Muscle of leg (tissue), 11 donors: ENCODE results near the gene TLR4. TPM values are rescaled to one million over a fixed set of nuclear protein-coding genes. Genes with fewer than 3 reads are reported as not detected.

ENCODE experiments used
- DNase-seq: peaks from one replicate; pipeline ENCODE4 v3.0.0; 2013
- H3K27ac ChIP-seq: one replicate; pipeline ENCODE4 v1.5.1; 2013; ENCODE audit warnings: mild to moderate bottlenecking, low read length, control low read depth
- H3K27me3 ChIP-seq: one replicate; pipeline ENCODE4 v1.6.1; 2013; ENCODE audit warnings: low read length; ENCODE audit not compliant: control insufficient read depth, insufficient read depth
- H3K36me3 ChIP-seq: one replicate; pipeline ENCODE4 v1.6.1; 2013; ENCODE audit warnings: low read length; ENCODE audit not compliant: control insufficient read depth, insufficient read depth
- H3K4me1 ChIP-seq: one replicate; pipeline ENCODE4 v1.6.1; 2013; ENCODE audit warnings: low read length; ENCODE audit not compliant: control insufficient read depth, insufficient read depth
- H3K4me3 ChIP-seq: one replicate; pipeline ENCODE4 v1.5.1; 2013; ENCODE audit warnings: low read length, control low read depth
- H3K9me3 ChIP-seq: replicated peaks from 2 replicates; pipeline ENCODE4 v1.6.1; 2013; ENCODE audit warnings: low read depth, low read length; ENCODE audit not compliant: control insufficient read depth
- WGBS: methylation state at CpG from one replicate; pipeline ENCODE4 v1.1.5; 2013; ENCODE audit warnings: missing lambda C conversion rate; ENCODE audit not compliant: insufficient coverage; 5-methylcytosine and 5-hydroxymethylcytosine counted together
- polyA plus RNA-seq, 8 donors: library from polyadenylated mRNA; unstranded; fragments of 120-200 nt; gene quantifications; one replicate each; pipeline versions ENCODE4 v1.2.1 to v1.2.3, GENCODE V29; 2013; ENCODE audit warnings: inconsistent platforms in 1 of 8, low replicate concordance in 1 of 8; ENCODE audit not compliant: insufficient read length in 8 of 8, insufficient read depth in 1 of 8
- total RNA-seq: library from RNA; stranded (reverse); fragments of 120-200 nt; gene quantifications from one replicate; pipeline ENCODE4 v1.2.4, GENCODE V29; 2013

The TLR4 gene
- total and polyA plus RNA-seq, 9 donors: 4.2 to 13.3 (median 6.4) TPM

DNA sequence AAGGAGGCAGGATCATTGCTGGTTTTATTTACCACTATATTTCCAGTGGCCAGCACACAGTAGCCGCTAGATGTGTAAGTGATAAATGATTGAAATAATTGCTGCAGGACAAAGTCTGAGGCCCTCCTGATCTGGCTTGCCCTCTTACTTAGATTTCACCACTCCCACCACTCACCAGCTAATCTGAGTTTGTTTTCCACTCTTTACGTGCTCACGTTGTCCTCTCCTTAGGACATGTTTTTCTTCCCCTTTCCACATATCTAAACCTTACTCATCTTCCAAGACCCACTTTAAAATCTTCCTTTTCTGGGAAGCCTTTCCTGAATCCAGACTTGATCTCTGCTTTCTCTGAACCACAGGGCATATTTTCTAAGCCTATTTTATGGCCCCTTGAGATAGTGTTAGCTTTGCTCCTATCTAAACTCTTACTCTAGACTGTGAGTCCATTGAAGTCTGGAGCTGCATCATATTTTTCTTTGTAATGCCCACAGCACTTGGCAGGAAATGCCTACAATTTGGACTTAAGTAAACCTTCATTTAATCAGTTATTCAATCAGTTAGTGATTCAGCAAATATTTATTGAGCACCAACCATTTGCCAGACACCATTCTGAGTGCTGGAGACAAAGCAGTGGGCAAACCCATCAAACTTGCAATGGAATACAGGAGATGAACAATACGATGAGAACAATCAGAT lies 2.4 kb downstream of the TLR4 start:
- Histone ChIP-seq H3K27ac (peak overlapping the region; percentile 3), H3K36me3 (no peaks in the 10 kb centered on the region), H3K4me1 (no peaks in the 10 kb centered on the region), H3K4me3 (peak overlapping the region; percentile 13), H3K9me3 (no peaks in the 10 kb centered on the region), H3K27me3 (no peaks in the 10 kb centered on the region)
- DNase-seq: no peak
- 85% methylated on average over 3 of the region's 4 CpGs for WGBS

DNA sequence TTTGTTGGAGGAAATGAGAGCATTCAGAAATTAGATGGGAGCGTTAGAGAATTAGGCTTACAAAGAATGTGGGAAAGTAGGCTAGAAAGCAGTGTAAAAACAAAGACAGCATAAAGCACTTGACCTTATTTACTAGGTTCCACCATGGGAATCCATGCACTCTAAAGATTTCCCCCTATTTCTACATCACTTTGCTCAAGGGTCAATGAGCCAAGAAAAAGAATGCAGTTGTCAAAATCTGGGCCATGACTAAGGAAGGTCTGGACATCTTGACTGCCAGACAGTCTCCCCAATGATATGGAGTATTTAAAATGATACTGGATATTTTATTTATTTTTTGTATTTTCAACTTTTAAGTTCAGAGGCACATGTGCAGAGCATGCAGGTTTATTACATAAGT lies 3.4 kb downstream of the TLR4 start:
- Histone ChIP-seq H3K27ac (no peak overlapping the region), H3K4me3 (no peak overlapping the region), H3K27me3 (no peaks in the 10 kb centered on the region), H3K9me3 (no peaks in the 10 kb centered on the region), H3K4me1 (no peaks in the 10 kb centered on the region), H3K36me3 (no peaks in the 10 kb centered on the region)
- no CpG with 5 or more reads among the region's 1 CpG for WGBS
- no peak for DNase-seq

DNA sequence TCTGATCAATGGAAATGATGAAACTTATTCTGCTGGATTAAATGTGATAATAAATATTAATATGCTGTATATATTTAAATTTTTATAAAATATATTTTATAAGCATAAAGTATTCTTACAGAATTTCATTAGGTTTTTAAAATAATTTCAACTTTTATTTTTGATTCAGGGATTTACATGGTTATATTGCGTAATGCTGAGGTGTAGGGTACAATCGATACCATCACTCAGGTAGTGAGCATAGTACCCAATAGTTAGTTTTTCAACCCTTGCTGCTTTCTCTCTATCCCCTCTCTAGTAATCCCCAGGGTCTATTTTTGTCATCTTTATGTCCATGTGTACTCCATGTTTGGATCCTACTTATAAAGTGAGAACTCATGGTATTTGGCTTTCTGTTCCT lies 5.7 kb downstream of the TLR4 start:
- WGBS: no CpG with 5 or more reads among the region's 2 CpGs
- Histone ChIP-seq H3K4me1 (no peaks in the 10 kb centered on the region), H3K36me3 (no peaks in the 10 kb centered on the region), H3K27ac (no peak overlapping the region), H3K9me3 (no peaks in the 10 kb centered on the region), H3K27me3 (no peaks in the 10 kb centered on the region), H3K4me3 (no peak overlapping the region)
- DNase-seq: no peak

DNA sequence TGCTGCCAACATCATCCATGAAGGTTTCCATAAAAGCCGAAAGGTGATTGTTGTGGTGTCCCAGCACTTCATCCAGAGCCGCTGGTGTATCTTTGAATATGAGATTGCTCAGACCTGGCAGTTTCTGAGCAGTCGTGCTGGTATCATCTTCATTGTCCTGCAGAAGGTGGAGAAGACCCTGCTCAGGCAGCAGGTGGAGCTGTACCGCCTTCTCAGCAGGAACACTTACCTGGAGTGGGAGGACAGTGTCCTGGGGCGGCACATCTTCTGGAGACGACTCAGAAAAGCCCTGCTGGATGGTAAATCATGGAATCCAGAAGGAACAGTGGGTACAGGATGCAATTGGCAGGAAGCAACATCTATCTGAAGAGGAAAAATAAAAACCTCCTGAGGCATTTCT lies 10.1 kb downstream of the TLR4 start:
- Histone ChIP-seq H3K36me3 (no peaks in the 10 kb centered on the region), H3K27me3 (no peaks in the 10 kb centered on the region), H3K9me3 (no peaks in the 10 kb centered on the region), H3K4me1 (no peaks in the 10 kb centered on the region), H3K27ac (no peak overlapping the region), H3K4me3 (no peak overlapping the region)
- 73% methylated on average over 6 of the region's 6 CpGs for WGBS
- DNase-seq: no peak

DNA sequence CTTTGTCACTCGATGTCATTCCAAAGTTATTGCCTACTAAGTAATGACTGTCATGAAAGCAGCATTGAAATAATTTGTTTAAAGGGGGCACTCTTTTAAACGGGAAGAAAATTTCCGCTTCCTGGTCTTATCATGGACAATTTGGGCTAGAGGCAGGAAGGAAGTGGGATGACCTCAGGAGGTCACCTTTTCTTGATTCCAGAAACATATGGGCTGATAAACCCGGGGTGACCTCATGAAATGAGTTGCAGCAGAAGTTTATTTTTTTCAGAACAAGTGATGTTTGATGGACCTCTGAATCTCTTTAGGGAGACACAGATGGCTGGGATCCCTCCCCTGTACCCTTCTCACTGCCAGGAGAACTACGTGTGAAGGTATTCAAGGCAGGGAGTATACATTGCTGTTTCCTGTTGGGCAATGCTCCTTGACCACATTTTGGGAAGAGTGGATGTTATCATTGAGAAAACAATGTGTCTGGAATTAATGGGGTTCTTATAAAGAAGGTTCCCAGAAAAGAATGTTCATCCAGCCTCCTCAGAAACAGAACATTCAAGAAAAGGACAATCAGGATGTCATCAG lies 11.3 kb downstream of the TLR4 start:
- Histone ChIP-seq H3K4me1 (no peaks in the 10 kb centered on the region), H3K27me3 (no peaks in the 10 kb centered on the region), H3K27ac (no peak overlapping the region), H3K36me3 (no peaks in the 10 kb centered on the region), H3K4me3 (no peak overlapping the region), H3K9me3 (no peaks in the 10 kb centered on the region)
- 40% methylated on average over 2 of the region's 5 CpGs for WGBS
- no peak for DNase-seq

DNA sequence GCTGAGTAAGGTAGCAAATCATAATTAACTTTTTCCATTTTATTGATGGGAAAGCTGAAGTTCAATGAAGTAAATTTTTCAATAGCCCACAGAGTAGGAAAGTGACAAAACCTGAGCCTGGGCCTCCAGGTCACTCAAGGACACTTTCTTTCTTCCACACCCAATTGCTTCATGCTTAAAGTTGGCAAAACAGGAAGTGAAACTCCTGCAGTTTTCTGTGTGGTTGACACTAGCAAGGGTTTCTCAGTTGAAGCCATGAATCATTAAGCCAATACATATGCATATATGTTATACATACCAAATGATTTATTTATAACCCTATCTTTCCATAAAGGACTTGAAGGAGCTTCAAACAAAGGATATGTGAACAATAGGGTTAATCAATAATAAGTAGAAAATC lies 13.9 kb downstream of the TLR4 start:
- H3K9me3 ChIP-seq: no peaks in the 10 kb centered on the region
- H3K4me1 ChIP-seq: no peaks in the 10 kb centered on the region
- peak; percentile 62 for DNase-seq
- H3K4me3 ChIP-seq: no peak overlapping the region
- no peaks in the 10 kb centered on the region for H3K36me3 ChIP-seq
- H3K27ac ChIP-seq: no peak overlapping the region
- no peaks in the 10 kb centered on the region for H3K27me3 ChIP-seq

DNA sequence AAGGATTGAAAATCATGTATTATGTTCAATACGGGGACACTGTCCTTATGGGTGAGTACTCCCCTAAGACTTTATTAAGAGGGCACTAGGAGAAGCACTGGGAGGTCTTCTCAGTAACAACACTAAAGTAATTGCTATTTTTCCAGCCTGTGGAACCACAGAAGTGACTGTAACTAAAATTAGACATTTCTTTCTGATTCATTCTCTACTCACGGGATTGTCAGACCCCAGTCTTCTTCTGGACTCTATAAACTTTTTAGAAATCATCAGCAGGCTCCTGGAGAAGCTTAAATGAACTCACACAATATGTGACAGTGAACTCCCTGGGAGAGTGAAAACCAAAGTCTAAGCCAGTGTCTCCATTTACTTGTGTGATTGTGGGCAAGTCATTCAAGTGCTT lies 14.5 kb downstream of the TLR4 start:
- no peaks in the 10 kb centered on the region for H3K9me3 ChIP-seq
- H3K27ac ChIP-seq: no peak overlapping the region
- H3K4me3 ChIP-seq: no peak overlapping the region
- DNase-seq: no peak
- no CpG with 5 or more reads among the region's 2 CpGs for WGBS
- H3K36me3 ChIP-seq: no peaks in the 10 kb centered on the region
- no peaks in the 10 kb centered on the region for H3K4me1 ChIP-seq
- H3K27me3 ChIP-seq: no peaks in the 10 kb centered on the region

DNA sequence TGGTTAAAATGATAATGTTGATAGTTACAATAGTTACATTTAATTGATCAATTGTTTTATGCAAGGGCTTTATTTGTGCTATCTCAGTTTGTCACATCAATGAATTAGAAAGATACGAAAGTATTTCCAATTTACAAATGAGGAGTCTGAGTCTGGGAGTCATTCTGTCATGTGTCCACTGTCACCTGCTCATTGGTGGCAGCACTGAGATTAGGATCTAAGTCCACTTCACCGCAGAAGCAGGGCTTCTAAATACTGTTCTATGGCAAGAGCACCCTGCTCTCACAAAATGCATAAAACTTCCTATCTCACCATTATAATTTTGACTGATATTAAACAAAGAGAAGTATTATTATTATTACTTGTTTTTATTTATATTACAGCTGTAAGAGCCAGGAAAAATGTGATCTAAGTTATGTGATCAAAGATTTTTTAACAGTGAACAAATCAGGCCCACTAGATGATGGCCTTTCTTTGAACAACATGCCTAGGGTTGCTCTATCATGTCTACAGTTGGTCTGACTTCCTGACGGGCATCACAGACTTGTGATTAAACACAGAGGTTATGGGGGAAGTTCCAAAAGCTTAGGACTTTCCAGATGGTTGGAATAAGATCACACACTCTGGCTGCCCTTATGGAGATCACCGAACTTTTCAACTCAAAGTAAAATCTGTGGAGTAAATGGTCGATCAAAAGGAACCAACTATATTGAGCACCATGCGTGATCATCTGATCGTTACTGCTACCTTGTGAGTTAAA lies 15.1 kb downstream of the TLR4 start:
- H3K36me3 ChIP-seq: no peaks in the 10 kb centered on the region
- H3K4me3 ChIP-seq: no peak overlapping the region
- DNase-seq: no peak
- 70% methylated on average over 2 of the region's 7 CpGs for WGBS
- H3K4me1 ChIP-seq: no peaks in the 10 kb centered on the region
- H3K9me3 ChIP-seq: no peaks in the 10 kb centered on the region
- no peaks in the 10 kb centered on the region for H3K27me3 ChIP-seq
- no peak overlapping the region for H3K27ac ChIP-seq

DNA sequence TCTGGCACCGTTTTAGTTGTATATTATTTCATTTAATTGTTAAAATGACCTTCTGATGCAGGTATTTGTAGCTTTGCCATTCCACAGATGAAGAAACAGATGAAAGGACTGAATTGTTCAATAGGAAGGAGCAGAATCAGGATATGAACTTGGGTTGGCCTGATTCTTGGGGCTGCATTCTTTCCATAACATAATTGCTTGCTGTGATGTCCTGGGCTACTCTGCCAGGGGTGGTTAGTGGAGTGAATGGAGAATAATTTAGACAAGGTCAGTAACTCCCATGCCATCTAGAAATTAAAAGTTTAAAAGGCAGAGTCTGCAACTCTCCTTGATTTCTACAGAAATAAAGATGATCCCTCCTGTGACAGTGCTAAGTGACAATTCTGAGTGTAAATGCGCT lies 15.9 kb downstream of the TLR4 start:
- Histone ChIP-seq H3K4me3 (no peak overlapping the region), H3K27me3 (no peaks in the 10 kb centered on the region), H3K4me1 (no peaks in the 10 kb centered on the region), H3K9me3 (no peaks in the 10 kb centered on the region), H3K36me3 (no peaks in the 10 kb centered on the region), H3K27ac (no peak overlapping the region)
- no CpG with 5 or more reads among the region's 2 CpGs for WGBS
- DNase-seq: no peak

DNA sequence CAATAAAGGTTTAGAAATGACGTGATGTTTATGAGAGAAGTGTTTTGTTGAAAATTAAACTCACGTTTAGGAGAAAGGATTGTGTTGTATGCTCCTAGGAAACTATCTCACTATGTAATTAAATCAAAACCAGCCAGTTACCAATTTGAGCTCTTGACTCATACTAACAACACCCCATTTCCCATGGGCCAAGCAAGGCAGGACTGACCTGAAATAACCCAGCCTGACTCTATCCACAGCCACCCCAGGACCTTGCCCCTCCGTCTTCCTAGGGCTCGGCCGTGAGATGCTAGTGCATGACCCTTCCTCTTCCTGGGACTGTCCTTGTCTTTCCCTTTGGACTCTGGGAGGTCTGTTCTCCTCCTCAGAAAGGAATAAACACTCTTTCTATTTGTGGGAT lies 16.4 kb downstream of the TLR4 start:
- no peaks in the 10 kb centered on the region for H3K9me3 ChIP-seq
- WGBS: 83% methylated on average over 1 of the region's 5 CpGs
- no peaks in the 10 kb centered on the region for H3K4me1 ChIP-seq
- no peaks in the 10 kb centered on the region for H3K36me3 ChIP-seq
- DNase-seq: no peak
- no peaks in the 10 kb centered on the region for H3K27me3 ChIP-seq
- H3K27ac ChIP-seq: no peak overlapping the region
- H3K4me3 ChIP-seq: no peak overlapping the region
